ENCODE measurements around the gene IRF8. TPM values are rescaled to one million over a fixed set of nuclear protein-coding genes. Genes with fewer than 3 reads are reported as not detected.

Gene IRF8
- total RNA-seq, 1 donor from 2014 or later = 20.0 TPM

DNA sequence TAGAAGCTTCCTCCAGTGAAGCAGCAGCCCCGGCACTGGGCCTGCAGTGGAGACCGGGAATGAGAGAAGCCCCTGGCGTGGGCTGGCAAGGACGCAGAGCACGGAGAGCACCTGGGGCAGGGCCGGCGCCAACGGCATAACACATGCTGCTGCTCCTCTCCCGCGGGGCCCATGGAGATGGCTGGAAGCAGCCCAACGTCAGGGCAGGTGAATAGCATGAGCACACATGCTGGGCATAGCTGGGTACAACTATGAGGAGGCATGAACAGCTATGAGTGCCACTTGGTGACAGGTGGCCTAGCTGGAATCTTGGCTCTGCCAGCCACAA, 46.4 kb downstream of the IRF8 start:
- Histone ChIP-seq H3K4me3 (no peak overlapping the region), H3K36me3 (no peaks in the 10 kb centered on the region), H3K27me3 (no peaks in the 10 kb centered on the region), H3K9me3 (no peaks in the 10 kb centered on the region), H3K4me1 (no peaks in the 10 kb centered on the region), H3K27ac (no peak overlapping the region)
- intact Hi-C loops (cut with DNase I) = no loop called here
- TF ChIP-seq, protein P1, sequence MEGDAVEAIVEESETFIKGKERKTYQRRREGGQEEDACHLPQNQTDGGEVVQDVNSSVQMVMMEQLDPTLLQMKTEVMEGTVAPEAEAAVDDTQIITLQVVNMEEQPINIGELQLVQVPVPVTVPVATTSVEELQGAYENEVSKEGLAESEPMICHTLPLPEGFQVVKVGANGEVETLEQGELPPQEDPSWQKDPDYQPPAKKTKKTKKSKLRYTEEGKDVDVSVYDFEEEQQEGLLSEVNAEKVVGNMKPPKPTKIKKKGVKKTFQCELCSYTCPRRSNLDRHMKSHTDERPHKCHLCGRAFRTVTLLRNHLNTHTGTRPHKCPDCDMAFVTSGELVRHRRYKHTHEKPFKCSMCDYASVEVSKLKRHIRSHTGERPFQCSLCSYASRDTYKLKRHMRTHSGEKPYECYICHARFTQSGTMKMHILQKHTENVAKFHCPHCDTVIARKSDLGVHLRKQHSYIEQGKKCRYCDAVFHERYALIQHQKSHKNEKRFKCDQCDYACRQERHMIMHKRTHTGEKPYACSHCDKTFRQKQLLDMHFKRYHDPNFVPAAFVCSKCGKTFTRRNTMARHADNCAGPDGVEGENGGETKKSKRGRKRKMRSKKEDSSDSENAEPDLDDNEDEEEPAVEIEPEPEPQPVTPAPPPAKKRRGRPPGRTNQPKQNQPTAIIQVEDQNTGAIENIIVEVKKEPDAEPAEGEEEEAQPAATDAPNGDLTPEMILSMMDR (IDR thresholded peaks at IDR 0.05) = no peak
- no peak for DNase-seq (ENCODE audit: low spot score in 2 of 2)

DNA sequence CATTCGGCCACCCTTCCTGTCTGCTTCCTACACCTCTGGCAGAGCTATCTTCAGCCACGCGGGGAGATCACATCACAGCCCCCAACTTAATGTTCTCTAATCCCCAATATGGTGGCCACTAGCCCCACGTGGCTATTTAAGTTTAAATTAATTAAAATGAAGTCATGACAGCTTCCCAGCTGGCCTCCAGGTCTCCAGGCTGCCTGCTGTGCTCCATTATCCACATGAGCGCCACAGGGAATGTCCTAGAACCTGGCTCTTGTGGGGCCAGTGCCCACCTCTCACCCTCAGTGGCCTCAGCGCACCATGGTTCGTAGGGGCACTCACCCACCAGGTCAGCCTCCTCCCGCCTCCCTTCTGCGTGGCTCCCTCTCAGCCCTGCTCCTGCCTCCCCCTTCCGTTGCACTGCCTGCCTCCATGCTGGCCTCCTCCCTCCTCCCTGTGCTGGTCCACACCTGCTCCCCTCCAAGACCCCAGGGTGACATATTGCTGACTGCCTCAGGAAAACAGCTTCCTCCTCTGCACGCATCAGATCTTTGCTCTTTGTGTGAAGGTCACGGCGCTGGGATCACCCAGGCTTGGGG, 47.7 kb downstream of the IRF8 start:
- no peak overlapping the region for H3K4me3 ChIP-seq
- no peaks in the 10 kb centered on the region for H3K9me3 ChIP-seq
- H3K36me3 ChIP-seq = no peaks in the 10 kb centered on the region
- no peaks in the 10 kb centered on the region for H3K4me1 ChIP-seq
- no peaks in the 10 kb centered on the region for H3K27me3 ChIP-seq
- intact Hi-C loops (cut with DNase I) = no loop called here
- H3K27ac ChIP-seq = no peak overlapping the region
- TF ChIP-seq, protein P1 (IDR thresholded peaks at IDR 0.05) = no peak
- no peak for DNase-seq (ENCODE audit: low spot score in 2 of 2)

DNA sequence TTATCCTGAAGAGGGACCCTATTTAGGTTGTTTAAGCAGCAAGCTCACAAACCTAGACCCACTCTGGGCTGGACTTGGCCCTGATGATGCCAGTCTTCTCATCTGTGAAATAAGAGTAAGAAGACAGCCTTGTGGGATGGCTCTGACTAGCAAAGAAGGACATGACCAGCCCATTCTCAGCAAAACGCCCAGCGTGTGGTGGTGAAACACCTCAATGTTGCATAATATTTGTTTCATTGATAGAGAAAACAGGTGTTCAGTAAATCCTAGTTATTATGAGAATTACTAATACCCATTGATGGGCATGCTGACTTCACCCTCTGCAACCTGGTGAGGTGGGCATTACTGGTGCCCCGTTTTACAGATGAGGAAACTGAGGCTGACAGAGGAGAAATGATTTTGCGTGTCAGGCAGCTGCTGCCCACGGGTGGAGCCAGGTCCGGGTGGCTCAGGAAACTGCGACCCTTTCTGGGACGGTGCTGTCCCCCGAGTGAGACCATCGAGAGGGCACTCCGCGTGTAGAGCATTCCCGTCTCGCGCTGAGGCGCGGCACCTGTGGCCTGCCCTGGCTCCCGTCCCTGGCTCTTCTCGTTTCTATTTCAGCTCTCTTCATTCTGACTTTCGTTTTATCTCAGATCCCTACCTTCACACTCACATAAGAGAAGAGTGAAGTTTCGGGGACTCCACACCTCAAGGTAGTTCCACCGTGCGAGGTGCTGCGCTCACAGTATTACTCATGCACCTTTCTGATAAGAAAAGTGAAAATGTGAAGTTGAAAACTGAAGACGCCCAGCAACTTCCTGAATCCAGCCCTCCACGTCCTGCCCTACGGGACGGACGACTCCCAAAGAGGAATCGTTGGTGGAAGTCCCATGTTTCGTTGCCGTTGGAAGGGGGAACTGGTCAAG, 48.5 kb downstream of the IRF8 start:
- intact Hi-C loops (cut with DNase I) = no loop called here

DNA sequence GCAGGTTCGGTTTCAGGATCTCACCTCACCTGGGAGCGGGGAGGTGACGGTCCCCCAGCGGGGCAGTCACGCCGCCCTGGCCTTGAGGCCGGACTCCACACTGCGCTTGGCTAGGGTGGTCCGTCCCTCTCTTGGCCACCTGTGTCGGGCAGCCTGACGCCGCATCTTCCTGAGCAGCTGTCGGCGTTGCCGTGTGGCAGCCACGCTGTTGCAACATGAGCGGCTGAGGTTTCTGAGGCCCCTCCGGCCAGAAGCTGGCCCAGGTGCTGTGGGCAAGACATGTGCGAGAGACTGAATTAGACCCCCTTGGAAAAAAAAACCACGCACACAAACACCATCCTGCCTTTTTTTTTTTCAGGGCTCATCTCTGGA, 49.2 kb downstream of the IRF8 start:
- Histone ChIP-seq H3K4me1 (no peaks in the 10 kb centered on the region), H3K27me3 (no peaks in the 10 kb centered on the region), H3K36me3 (no peaks in the 10 kb centered on the region), H3K9me3 (no peaks in the 10 kb centered on the region), H3K27ac (no peak overlapping the region), H3K4me3 (no peak overlapping the region)
- no peak for DNase-seq (ENCODE audit: low spot score in 2 of 2)
- intact Hi-C loops (cut with DNase I) = no loop called here
- TF ChIP-seq, protein P1 (IDR thresholded peaks at IDR 0.05) = no peak

More for the DNA sequence above, 48.5 kb downstream of the IRF8 start:
- H3K27ac ChIP-seq = no peak overlapping the region
- no peaks in the 10 kb centered on the region for H3K9me3 ChIP-seq
- no peak overlapping the region for H3K4me3 ChIP-seq
- no peaks in the 10 kb centered on the region for H3K4me1 ChIP-seq
- no peaks in the 10 kb centered on the region for H3K27me3 ChIP-seq
- no peaks in the 10 kb centered on the region for H3K36me3 ChIP-seq
- TF ChIP-seq, protein P1 (IDR thresholded peaks at IDR 0.05) = no peak
- DNase-seq (ENCODE audit: low spot score in 2 of 2) = no peak

DNA sequence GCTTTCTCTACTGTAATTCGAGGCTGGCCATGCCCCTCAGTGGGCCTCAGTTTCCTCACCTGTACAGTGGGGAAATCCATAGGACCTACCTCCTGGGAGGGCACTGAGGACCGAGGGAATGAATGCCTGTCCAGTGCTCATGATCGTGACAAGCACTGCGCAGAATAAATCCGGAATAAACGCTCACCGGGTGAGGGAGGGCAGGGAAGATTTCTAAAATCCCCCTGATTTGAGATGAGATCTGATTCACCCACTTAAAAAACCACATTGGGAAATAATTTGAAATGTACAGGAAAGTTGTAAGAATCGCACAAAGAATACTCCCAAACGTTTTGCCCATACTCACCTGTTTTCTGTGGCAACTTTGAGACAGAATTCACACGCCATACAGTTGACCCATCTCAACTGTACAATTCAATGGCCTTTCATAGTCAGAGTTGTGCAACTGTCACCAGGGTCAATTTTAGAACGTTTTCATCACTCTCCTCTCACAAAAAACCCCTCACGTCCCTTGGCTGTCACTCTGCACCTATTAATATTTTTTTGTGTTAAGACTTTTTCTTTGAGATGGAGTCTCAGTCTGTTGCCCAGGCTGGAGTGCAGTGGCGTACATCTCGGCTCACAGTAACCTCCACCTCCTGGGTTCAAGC, 49.8 kb downstream of the IRF8 start:
- Histone ChIP-seq H3K36me3 (no peaks in the 10 kb centered on the region), H3K4me1 (no peaks in the 10 kb centered on the region), H3K9me3 (no peaks in the 10 kb centered on the region), H3K27me3 (no peaks in the 10 kb centered on the region), H3K27ac (no peak overlapping the region), H3K4me3 (no peak overlapping the region)
- no peak for DNase-seq (ENCODE audit: low spot score in 2 of 2)
- intact Hi-C loops (cut with DNase I) = no loop called here
- TF ChIP-seq, protein P1 (IDR thresholded peaks at IDR 0.05) = no peak
